HUES64 (cell line): ENCODE results near the gene CDH4.

Experiments
- H3K27ac ChIP-seq: 2 replicates; pipeline ENCODE4 v1.7.0; 2013; ENCODE audit warnings: low read depth, low read length, inconsistent platforms
- H3K27me3 ChIP-seq: 2 replicates; pipeline ENCODE4 v1.6.1; 2013; ENCODE audit warnings: mild to moderate bottlenecking, low read length; ENCODE audit not compliant: insufficient read depth
- H3K36me3 ChIP-seq: 2 replicates; pipeline ENCODE4 v1.6.1; 2013; ENCODE audit warnings: mild to moderate bottlenecking, low read length; ENCODE audit not compliant: insufficient read depth
- H3K4me1 ChIP-seq: 2 replicates; pipeline ENCODE4 v1.6.1; 2013; ENCODE audit warnings: mild to moderate bottlenecking, low read length, moderate library complexity; ENCODE audit not compliant: insufficient read depth
- H3K4me3 ChIP-seq: 2 replicates; pipeline ENCODE4 v1.5.1; 2013; ENCODE audit warnings: mild to moderate bottlenecking, low read length, moderate library complexity
- H3K9ac ChIP-seq: 2 replicates; pipeline ENCODE4 v1.6.1; 2013; ENCODE audit warnings: mild to moderate bottlenecking, low read depth, low read length
- H3K9me3 ChIP-seq: 2 replicates; pipeline ENCODE4 v1.6.1; 2013; ENCODE audit warnings: low read depth, low read length; ENCODE audit not compliant: insufficient read depth
- WGBS: fragments of 150-250, 120-280 bp; methylation state at CpG from one replicate; pipeline ENCODE4 v1.1.7; 2013; ENCODE audit warnings: missing lambda C conversion rate; 5-methylcytosine and 5-hydroxymethylcytosine counted together

CDH4 gene

DNA sequence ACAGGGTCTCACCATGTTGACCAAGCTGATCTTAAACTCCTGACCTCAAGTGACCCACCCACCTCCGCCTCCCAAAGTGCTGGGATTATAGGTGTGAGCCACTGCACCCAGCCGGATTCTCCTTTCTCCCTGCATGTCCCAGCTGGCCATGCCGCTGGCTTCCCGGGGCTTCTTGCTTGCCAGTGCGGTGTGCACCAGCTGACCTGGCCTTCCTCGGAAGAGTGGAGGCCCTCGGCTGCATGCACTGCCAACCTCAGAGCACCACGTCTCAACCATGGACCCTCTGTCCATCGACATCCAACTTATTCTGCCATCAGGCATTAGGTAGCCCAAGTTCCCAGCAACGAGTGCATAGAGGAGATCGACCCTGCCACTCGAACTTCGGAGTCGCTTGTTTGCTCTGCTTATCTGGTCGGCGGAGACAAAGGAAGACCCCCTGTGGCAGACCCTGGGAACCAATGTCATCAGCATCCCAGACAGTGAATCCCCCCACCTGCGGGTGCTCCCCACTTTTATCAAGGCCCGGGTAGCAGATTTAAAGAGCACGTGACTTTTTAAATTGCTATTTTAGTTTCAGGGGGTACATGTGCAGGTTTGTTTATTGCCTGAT lies 307.8 kb downstream of the CDH4 start:
- Histone ChIP-seq H3K27ac (no peak overlapping the region), H3K36me3 (no peaks in the 10 kb centered on the region), H3K4me3 (no peak overlapping the region), H3K27me3 (no peaks in the 10 kb centered on the region), H3K9me3 (no peaks in the 10 kb centered on the region), H3K4me1 (no peaks in the 10 kb centered on the region), H3K9ac (no peak overlapping the region)
- WGBS: 84% methylated on average over 19 of the region's 19 CpGs

DNA sequence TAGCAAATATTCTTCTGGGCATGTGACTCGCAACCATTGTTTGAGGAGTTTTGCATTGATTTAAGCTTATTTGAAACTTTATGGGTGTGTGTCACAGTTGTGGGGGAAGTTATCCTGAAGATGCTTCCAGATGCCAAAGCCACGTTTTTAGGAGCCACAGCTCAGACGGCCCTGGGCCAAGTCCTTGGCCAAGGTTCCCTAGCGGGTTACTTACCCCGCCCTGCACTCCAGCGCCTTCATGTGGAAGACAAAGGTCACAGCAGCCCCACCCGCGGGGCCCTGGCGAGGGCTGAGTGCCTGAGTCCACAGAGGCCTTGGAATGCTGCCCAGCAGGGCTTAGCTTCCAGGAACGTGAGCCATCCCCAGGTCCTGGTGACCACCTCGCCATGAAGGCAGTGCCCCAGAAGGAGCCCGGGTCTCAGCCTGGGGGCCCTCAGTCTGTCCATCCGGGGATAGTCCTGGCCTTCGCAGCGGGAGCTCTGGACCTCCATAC lies 308.3 kb downstream of the CDH4 start:
- Histone ChIP-seq H3K4me1 (no peaks in the 10 kb centered on the region), H3K27me3 (no peaks in the 10 kb centered on the region), H3K4me3 (no peak overlapping the region), H3K36me3 (no peaks in the 10 kb centered on the region), H3K9ac (no peak overlapping the region), H3K9me3 (no peaks in the 10 kb centered on the region), H3K27ac (no peak overlapping the region)
- WGBS: 86% methylated on average over 15 of the region's 15 CpGs

DNA sequence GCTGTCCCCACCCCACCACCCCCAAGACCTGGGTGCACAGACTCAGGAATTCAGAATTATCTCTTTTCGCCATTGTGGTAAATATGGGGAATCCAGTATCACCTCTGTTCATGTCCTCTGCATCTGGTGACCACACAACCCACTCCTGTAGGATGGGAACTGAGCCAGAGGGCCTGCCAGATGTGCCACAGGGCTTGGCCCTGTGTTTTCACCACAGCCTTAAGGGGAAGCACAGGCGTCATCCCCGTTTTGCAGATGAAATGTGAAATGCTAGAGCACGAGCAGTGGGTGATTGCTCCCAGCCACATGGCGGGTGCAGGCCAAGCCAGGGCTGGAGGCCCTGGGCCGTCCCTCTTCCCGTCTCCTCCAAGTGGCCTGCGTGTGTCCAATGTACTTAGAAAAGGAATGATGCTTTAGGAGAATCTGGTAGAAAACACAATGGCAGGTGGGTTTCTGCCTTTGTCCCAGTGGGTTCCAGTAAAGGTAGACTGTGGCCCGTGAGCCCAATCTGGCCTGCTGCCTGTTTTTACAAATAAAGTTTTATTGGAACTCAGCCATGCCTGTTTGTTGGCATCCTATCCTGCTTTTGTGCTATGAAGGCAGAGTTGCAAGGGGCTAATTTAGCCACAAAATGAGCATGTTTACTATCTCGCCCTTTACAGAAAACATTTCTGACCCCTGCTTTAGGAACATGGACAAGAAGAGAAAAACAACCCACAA lies 309.2 kb downstream of the CDH4 start:
- Histone ChIP-seq H3K4me1 (0 out of 2 replicates have a peak, but pooled peaks cover under 1% of the 10 kb centered on the region), H3K9me3 (no peaks in the 10 kb centered on the region), H3K27ac (no peak overlapping the region), H3K4me3 (no peak overlapping the region), H3K36me3 (no peaks in the 10 kb centered on the region), H3K9ac (no peak overlapping the region), H3K27me3 (no peaks in the 10 kb centered on the region)
- WGBS: 94% methylated on average over 10 of the region's 10 CpGs

DNA sequence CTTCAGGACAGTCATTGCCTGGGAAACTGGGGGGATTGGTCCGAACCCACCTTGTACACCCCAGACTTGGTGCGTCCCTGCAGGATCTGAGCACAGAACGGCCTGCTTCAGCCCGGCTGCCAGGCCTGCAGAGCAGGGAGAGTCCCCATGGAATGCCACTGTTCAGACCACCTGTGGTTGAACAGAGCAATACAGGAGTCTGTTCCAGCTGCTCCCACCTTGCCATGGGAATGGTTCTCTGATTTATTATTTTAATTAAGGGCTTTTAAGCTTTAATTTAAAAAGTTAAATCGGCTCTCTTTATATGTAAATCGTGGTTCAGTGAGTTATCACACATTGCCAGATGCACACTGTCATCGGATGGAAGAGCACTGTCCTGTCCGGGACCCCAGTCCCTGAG lies 310.4 kb downstream of the CDH4 start:
- Histone ChIP-seq H3K4me3 (no peak overlapping the region), H3K4me1 (peaks cover 13% of the 10 kb centered on the region), H3K27ac (no peak overlapping the region), H3K36me3 (no peaks in the 10 kb centered on the region), H3K9ac (no peak overlapping the region), H3K9me3 (no peaks in the 10 kb centered on the region), H3K27me3 (no peaks in the 10 kb centered on the region)
- 91% methylated on average over 8 of the region's 8 CpGs for WGBS

DNA sequence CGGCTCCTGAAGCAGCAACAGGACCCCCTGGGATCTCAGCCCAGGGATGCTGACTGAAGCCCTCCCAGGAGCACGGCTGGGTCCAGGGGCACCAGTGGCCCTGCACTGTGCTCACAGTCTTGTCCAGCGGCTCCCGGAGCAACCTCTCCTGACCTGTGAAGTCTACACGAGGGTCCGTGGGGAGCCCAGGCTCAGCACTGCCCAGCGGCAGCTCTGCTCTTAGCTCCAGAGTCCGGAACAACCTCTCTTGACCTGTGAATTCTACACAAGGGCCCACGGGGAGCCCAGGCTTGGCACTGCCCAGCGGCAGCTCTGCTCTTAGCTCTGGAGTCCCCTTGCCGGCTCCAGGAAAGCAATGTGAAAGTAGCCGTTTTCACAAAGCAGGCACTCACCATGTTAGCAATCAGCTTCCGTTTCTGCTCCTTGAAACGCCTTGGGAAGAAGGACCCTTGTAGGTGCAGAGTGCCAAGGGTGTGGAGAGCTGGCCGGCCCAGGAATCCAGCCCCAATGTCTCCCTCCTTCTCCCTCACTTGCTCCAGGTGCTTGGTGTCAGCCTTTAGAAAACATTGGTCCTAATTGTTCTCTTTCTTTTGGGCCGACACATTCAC lies 310.9 kb downstream of the CDH4 start:
- H3K9me3 ChIP-seq: no peaks in the 10 kb centered on the region
- H3K27ac ChIP-seq: no peak overlapping the region
- no peak overlapping the region for H3K4me3 ChIP-seq
- H3K36me3 ChIP-seq: no peaks in the 10 kb centered on the region
- no peaks in the 10 kb centered on the region for H3K27me3 ChIP-seq
- H3K9ac ChIP-seq: no peak overlapping the region
- 83% methylated on average over 16 of the region's 16 CpGs for WGBS
- H3K4me1 ChIP-seq: peaks cover 15% of the 10 kb centered on the region

DNA sequence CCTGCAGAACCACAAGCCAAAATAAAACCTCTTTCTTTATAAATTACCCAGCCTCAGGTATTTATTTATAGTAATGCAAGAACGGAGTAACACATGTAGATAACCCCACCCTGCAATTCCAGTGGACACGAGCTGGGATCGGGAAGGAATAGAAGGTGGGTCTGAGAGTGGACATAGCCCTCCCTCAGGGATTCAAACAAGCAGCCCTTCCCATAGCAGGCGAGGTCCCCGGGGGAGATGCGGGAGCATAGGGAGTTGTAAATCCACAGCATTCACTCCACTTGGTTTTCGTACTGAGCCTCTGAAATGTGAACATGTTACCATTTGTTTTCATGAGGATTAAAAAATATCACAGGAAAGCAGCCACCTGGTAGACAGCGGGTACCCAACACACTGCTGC lies 312.6 kb downstream of the CDH4 start:
- H3K4me3 ChIP-seq: no peak overlapping the region
- H3K27ac ChIP-seq: no peak overlapping the region
- no peaks in the 10 kb centered on the region for H3K27me3 ChIP-seq
- WGBS: 96% methylated on average over 7 of the region's 8 CpGs
- H3K9me3 ChIP-seq: no peaks in the 10 kb centered on the region
- H3K36me3 ChIP-seq: no peaks in the 10 kb centered on the region
- H3K4me1 ChIP-seq: peaks cover 19% of the 10 kb centered on the region
- no peak overlapping the region for H3K9ac ChIP-seq

DNA sequence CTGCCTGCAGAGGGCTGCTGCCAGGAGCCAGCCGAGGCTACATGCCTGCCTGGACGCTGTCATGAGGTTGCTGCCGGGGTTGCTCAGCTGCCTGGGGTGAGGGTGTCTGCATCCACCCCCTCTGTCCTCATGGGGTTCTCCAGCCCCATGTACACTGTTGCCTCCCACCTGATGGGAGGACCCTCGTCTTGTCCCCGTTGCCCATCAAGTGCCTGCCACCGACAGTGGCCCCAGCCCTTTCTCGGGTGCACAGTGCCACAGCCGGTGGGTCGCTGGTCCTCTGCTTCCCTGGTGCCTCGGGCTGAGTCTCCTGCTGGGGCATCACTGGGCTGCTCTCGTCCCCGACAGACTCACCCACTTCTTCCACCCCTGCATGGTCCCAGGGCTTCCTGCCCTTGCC lies 313.7 kb downstream of the CDH4 start:
- Histone ChIP-seq H3K27me3 (no peaks in the 10 kb centered on the region), H3K36me3 (no peaks in the 10 kb centered on the region), H3K9ac (no peak overlapping the region), H3K9me3 (no peaks in the 10 kb centered on the region), H3K27ac (no peak overlapping the region), H3K4me1 (peaks cover 27% of the 10 kb centered on the region), H3K4me3 (no peak overlapping the region)
- 93% methylated on average over 12 of the region's 12 CpGs for WGBS

DNA sequence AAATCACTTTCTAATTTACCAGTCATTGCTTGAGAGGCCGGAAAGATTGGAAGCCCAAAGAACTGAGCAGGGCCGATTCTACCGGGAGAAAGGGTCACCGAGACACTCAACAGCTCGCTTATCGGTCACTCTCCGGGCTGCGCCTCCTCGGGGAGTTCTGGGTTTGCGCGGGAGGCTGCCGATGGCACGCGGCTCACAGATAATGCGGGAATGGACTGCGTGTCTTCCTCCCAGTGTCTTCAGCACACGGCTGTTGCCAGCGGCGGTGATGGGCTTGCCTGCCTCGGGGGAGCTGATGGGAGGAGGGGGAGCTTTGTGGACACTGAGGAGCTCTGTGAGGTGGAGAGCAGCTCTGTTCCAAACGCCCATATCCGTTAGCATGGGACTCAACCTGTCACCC lies 314.6 kb downstream of the CDH4 start:
- WGBS: 87% methylated on average over 20 of the region's 22 CpGs
- Histone ChIP-seq H3K36me3 (no peaks in the 10 kb centered on the region), H3K9ac (peak overlapping the region; percentile 22; the same call in 1 of the 2 replicates), H3K27me3 (no peaks in the 10 kb centered on the region), H3K4me1 (peaks cover 27% of the 10 kb centered on the region), H3K27ac (peak overlapping the region; percentile 69; the same call in 1 of the 2 replicates), H3K9me3 (no peaks in the 10 kb centered on the region), H3K4me3 (no peak overlapping the region)

DNA sequence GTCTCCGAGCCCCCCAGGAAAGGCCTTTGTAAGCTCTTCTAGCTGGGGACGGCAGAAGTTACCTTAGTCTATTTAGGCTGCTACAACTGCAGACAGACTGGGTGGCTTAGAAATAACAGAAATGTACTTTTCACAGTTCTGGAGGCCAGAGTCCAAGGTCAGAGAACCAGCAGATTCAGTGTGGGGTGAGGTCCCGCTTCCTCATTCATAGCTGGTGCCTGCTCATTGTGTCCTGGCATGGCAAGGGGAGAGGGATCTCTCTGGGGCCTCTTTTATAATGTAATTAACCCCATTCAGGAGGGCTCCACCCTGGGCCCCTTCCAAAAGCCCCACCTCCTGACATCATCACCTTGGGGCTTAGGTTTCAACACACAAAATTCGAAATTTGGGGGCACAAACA lies 315.1 kb downstream of the CDH4 start:
- Histone ChIP-seq H3K27ac (peak overlapping the region; percentile 69), H3K9me3 (no peaks in the 10 kb centered on the region), H3K4me1 (peaks cover 27% of the 10 kb centered on the region), H3K27me3 (no peaks in the 10 kb centered on the region), H3K9ac (no peak overlapping the region), H3K36me3 (no peaks in the 10 kb centered on the region), H3K4me3 (no peak overlapping the region)
- 52% methylated on average over 4 of the region's 4 CpGs for WGBS

DNA sequence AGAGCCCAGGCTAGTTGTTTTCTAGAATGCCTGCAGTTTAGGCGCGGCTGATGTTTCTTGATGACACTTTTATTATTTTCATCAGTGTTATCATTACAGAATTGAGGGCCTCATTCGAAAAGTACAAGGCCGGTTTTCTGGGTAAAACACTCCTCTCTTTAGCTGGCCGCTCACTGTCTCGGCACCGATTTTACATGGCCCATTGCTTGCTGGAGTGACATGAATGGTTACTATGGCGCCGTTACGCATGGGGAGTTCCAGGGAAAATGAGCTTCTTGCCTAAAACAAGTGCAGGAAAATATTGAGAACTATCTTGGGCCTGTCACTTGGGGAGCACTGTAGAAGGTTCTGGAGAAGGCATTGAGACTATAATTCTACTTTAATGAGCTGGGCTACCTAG lies 317.8 kb downstream of the CDH4 start:
- Histone ChIP-seq H3K36me3 (no peaks in the 10 kb centered on the region), H3K27me3 (no peaks in the 10 kb centered on the region), H3K4me3 (no peak overlapping the region), H3K9me3 (no peaks in the 10 kb centered on the region), H3K4me1 (peaks cover 27% of the 10 kb centered on the region), H3K27ac (no peak overlapping the region), H3K9ac (no peak overlapping the region)
- WGBS: 90% methylated on average over 10 of the region's 10 CpGs

DNA sequence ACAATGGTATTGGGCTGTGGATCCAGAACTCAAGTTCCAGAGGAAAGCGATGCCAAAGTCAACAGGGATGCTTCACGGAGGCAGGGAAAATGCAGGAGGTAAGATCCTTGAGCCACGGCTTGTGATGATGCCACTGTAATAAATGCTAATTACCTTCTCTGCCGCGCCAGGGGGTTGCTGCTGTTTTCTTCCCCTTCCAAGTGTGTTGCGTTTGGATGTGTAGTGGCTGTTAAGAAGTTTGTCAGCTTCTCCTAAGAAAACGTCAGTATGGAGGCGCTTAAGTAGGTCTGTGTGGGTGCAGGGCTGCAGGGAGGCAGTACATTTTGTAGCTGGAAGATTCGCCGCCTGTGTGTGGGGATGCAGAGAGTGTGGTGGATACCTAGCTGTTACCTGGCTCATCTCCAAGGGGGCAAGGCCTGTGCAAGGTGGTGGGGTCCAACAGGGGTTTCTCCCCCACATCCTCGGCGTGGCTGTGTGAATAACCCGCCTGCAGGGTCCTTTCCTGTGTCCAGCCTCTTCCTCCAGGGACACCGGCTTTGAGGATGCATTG lies 318.7 kb downstream of the CDH4 start:
- H3K27me3 ChIP-seq: no peaks in the 10 kb centered on the region
- H3K27ac ChIP-seq: no peak overlapping the region
- no peaks in the 10 kb centered on the region for H3K36me3 ChIP-seq
- WGBS: 90% methylated on average over 14 of the region's 14 CpGs
- H3K4me1 ChIP-seq: peaks cover 27% of the 10 kb centered on the region
- H3K9ac ChIP-seq: no peak overlapping the region
- no peak overlapping the region for H3K4me3 ChIP-seq
- H3K9me3 ChIP-seq: no peaks in the 10 kb centered on the region
